K562 (cell line): ENCODE measurements around the gene IDUA. TPM values are rescaled to one million over a fixed set of nuclear protein-coding genes. Genes with fewer than 3 reads are reported as not detected.

Experiments
- BRD4 ChIP-seq: fragments of 200-600 bp; sonication (generic); IDR thresholded peaks from 2 replicates; pipeline ENCODE4 v1.6.1; 2017; ENCODE audit warnings: inconsistent platforms
- CBX3 ChIP-seq, 2 experiments: IDR thresholded peaks; 1 replicate in 1 of 2; 2 replicates in 1 of 2; pipeline ENCODE4 v1.6.1; 2012; ENCODE audit warnings: inconsistent platforms in 2 of 2, low read length in 2 of 2, borderline replicate concordance in 1 of 2, control low read depth in 1 of 2
- COPS2 ChIP-seq: fragments of 450-650 bp; conservative IDR thresholded peaks from 2 replicates; pipeline ENCODE4 v1.6.1; 2016; ENCODE audit warnings: mild to moderate bottlenecking, moderate library complexity
- DMBX1 ChIP-seq: fragments of 250-450 bp; sonication (Bioruptor Pico); IDR thresholded peaks from 2 replicates; pipeline ENCODE4 v1.8.0; 2022; ENCODE audit warnings: inconsistent platforms, mild to moderate bottlenecking, moderate library complexity, borderline replicate concordance
- KAT7 ChIP-seq: sonication (generic); formaldehyde crosslinking; IDR thresholded peaks from 2 replicates; pipeline ENCODE4 v1.8.0; 2022; ENCODE audit warnings: missing genetic modification reagents, mild to moderate bottlenecking, borderline replicate concordance
- MLLT1 ChIP-seq, 2 experiments: fragments of 450-650 bp; IDR thresholded peaks; 2 replicates each; pipeline ENCODE4 v1.6.1; 2016
- NFIC ChIP-seq: fragments of 450-650 bp; IDR thresholded peaks from 2 replicates; pipeline ENCODE4 v1.6.1; 2017; ENCODE audit warnings: mild to moderate bottlenecking, inconsistent platforms
- PHF8 ChIP-seq: fragments of 200-600 bp; sonication (generic); IDR thresholded peaks from 2 replicates; pipeline ENCODE4 v1.6.1; 2012; ENCODE audit warnings: mixed run types, mild to moderate bottlenecking, inconsistent platforms, low read length, moderate library complexity, borderline replicate concordance
- SMARCA5 ChIP-seq: fragments of 450-650 bp; IDR thresholded peaks from 2 replicates; pipeline ENCODE4 v1.6.1; 2016
- ZNF184 ChIP-seq: sonication (generic); formaldehyde crosslinking; IDR thresholded peaks from 2 replicates; pipeline ENCODE4 v1.5.0; 2020; ENCODE audit warnings: missing genetic modification reagents
- ZNF347 ChIP-seq: fragments of 450-650 bp; formaldehyde crosslinking; IDR thresholded peaks from 2 replicates; pipeline ENCODE4 v1.4.0; 2020; ENCODE audit warnings: low read depth, mild to moderate bottlenecking, moderate library complexity
- ZNF583 ChIP-seq: fragments of 250-450 bp; sonication (Bioruptor Pico); IDR thresholded peaks from 2 replicates; pipeline ENCODE4 v1.4.0; 2020
- polyA plus RNA-seq, 8 experiments: library from polyadenylated mRNA; depleted of rRNA in 4 of 8; stranded (reverse) in 5 of 8; unstranded in 3 of 8; fragments of >200 nt; fragmentation: Nextera tagmentation in 2 of 8; fragmentation: Illumina TruSeq in 1 of 8; extraction: Ambion mirVana in 2 of 8; extraction: Trizol in 1 of 8; gene quantifications; 2 replicates each; pipeline versions ENCODE4 v1.2.1 to v1.2.3, GENCODE V29; 2011 to 2014; ENCODE audit warnings: inconsistent platforms in 1 of 8, missing spikeins in 1 of 8
- total RNA-seq, 7 experiments: library from RNA; depleted of rRNA in 6 of 7; stranded (reverse); fragments of >200 nt in 6 of 7; fragmentation: Illumina TruSeq in 2 of 7; extraction: Trizol in 2 of 7; gene quantifications; 2 replicates each; pipeline versions ENCODE4 v1.2.1 to v1.2.3, GENCODE V29; 2011 to 2021; ENCODE audit warnings: low replicate concordance in 1 of 7
- TF ChIP-seq, protein P1 (sequence below): sonication (generic); formaldehyde crosslinking; IDR thresholded peaks from 2 replicates; pipeline ENCODE4 v1.8.0; 2023; ENCODE audit warnings: missing genetic modification reagents, mild to moderate bottlenecking, borderline replicate concordance
- TF ChIP-seq, protein P2 (sequence below): fragments of 250-450 bp; sonication (Bioruptor Pico); IDR thresholded peaks from 2 replicates; pipeline ENCODE4 v1.5.0; 2021; ENCODE audit warnings: mild to moderate bottlenecking, moderate library complexity
- TF ChIP-seq, protein P3 (sequence below): fragments of 250-450 bp; sonication (Bioruptor Pico); IDR thresholded peaks from 2 replicates; pipeline ENCODE4 v1.8.0; 2022; ENCODE audit warnings: inconsistent platforms

The IDUA gene
- total and polyA plus RNA-seq, 9 of the 15 experiments (the other 6 are each of a cell fraction or from before 2014, with no cell fraction given): 0.04 to 16.1 (median 1.2) TPM

DNA sequence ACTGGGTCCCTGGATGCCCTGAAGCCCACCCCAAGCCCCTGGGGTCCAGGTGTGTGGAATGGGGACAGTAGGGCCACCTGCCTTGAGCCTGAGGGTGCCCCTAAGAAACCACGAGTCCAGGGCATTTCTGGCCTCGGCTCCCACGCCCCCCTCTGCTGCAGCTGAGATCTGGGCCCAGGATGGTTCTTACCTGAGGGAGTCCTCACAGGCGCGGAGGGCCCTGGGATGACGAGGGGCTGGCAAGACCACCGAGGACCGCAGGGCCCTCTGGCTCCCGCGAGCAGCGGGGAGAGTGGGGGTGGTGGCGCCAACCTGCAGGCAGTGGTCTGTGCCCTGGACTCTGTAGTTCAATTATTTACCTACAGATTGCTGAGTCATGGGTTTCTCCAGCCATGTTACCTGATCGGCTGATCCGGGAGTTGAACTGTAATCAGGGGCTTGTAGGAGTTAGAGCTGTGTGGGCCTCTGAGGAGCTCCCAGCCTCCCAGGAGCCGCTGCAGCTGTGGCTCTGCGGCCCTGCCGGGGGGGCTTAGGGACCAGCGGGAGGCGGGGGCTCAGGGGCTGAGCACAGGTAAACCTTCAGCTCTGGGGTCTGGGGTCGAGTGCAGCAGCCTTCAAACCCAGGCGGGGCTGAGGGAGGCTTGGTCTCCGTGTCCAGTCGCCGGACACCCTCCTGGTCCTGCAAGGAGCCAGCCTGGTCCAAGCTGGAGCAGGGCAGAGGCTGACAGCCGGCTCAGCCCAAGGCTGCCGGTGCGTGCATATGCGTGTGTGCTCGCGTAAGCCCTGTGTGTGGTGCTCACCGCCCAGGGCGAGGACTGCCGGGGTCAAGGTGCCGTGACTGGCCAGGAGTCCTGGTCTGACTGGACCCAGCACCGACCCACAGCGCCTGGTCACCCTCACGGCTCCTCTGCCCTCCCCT is 6.5 kb downstream of the IDUA start, which contains the start of gene SLC26A1 (continued):
- TF ChIP-seq, protein P1, sequence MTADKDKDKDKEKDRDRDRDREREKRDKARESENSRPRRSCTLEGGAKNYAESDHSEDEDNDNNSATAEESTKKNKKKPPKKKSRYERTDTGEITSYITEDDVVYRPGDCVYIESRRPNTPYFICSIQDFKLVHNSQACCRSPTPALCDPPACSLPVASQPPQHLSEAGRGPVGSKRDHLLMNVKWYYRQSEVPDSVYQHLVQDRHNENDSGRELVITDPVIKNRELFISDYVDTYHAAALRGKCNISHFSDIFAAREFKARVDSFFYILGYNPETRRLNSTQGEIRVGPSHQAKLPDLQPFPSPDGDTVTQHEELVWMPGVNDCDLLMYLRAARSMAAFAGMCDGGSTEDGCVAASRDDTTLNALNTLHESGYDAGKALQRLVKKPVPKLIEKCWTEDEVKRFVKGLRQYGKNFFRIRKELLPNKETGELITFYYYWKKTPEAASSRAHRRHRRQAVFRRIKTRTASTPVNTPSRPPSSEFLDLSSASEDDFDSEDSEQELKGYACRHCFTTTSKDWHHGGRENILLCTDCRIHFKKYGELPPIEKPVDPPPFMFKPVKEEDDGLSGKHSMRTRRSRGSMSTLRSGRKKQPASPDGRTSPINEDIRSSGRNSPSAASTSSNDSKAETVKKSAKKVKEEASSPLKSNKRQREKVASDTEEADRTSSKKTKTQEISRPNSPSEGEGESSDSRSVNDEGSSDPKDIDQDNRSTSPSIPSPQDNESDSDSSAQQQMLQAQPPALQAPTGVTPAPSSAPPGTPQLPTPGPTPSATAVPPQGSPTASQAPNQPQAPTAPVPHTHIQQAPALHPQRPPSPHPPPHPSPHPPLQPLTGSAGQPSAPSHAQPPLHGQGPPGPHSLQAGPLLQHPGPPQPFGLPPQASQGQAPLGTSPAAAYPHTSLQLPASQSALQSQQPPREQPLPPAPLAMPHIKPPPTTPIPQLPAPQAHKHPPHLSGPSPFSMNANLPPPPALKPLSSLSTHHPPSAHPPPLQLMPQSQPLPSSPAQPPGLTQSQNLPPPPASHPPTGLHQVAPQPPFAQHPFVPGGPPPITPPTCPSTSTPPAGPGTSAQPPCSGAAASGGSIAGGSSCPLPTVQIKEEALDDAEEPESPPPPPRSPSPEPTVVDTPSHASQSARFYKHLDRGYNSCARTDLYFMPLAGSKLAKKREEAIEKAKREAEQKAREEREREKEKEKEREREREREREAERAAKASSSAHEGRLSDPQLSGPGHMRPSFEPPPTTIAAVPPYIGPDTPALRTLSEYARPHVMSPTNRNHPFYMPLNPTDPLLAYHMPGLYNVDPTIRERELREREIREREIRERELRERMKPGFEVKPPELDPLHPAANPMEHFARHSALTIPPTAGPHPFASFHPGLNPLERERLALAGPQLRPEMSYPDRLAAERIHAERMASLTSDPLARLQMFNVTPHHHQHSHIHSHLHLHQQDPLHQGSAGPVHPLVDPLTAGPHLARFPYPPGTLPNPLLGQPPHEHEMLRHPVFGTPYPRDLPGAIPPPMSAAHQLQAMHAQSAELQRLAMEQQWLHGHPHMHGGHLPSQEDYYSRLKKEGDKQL (CRISPR knock-in tag): no peak
- TF ChIP-seq NFIC (no peak), ZNF347 (CRISPR knock-in tag) (no peak), DMBX1 (CRISPR knock-in tag) (0 out of 2 replicates have a peak, but pooled peaks have one; percentile 37), SMARCA5 (0 out of 2 replicates have a peak, but pooled peaks have one; percentile 37), ZNF184 (CRISPR knock-in tag) (no peak), BRD4 (no peak), ZNF583 (CRISPR knock-in tag) (no peak), CBX3 (IDR thresholded peaks at IDR 0.05; ENCODE audit: borderline replicate concordance in 1 of 2, low read length in 2 of 2) (no peak), PHF8 (no peak; the same call in 1 of the 2 replicates), MLLT1 (IDR thresholded peaks at IDR 0.05) (no peak), KAT7 (no peak; the same call in 1 of the 2 replicates), COPS2 (no peak)
- TF ChIP-seq, protein P2, sequence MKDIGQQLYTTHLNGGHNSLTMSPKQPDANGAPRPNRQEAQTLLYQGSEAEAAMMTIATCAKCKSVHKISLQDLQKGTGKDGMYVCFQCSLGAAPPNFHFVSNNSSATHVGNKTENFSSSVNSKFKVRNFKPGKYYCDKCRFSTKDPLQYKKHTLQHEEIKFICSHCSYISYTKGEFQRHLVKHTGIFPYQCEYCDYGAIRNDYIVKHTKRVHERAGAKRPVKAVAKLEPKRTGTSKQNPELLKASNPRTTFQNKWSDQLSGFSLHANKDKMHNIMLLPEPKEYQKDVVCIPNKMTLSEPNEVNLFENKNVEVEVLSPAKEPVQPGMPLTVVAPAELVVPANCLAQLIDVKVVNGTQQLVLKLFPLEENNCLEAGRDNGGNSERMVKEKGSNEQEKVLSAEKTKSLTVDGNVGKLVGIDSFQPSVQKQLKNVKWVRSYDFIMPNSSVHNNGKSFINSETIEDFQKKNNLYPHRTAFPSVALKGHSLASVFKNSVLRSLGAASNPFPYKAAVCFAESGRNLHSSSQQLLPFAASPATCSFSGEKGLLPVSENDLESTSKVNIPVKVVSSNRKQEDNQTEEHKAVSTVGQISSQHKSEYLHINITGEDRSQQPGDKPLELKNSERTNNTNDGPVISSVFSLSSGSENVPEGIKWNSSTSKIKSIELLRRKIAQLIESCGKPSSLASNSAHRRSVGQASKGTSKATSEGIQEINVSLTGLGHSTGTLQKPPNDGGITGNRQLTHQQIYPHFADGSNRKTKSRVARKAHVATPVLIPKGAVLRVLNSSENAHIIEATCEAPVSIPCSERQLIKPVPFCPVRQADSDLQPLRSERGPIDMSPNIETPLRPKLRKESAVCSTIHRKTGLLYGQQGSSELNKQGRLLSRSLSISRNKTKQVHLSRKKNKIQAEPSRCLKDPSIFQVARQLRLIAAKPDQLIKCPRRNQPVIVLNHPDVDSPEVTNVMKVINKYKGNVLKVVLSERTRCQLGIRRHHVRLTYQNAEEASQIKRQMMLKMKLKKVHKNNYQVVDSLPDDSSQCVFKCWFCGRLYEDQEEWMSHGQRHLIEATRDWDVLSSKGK (CRISPR knock-in tag): no peak
- TF ChIP-seq, protein P3, sequence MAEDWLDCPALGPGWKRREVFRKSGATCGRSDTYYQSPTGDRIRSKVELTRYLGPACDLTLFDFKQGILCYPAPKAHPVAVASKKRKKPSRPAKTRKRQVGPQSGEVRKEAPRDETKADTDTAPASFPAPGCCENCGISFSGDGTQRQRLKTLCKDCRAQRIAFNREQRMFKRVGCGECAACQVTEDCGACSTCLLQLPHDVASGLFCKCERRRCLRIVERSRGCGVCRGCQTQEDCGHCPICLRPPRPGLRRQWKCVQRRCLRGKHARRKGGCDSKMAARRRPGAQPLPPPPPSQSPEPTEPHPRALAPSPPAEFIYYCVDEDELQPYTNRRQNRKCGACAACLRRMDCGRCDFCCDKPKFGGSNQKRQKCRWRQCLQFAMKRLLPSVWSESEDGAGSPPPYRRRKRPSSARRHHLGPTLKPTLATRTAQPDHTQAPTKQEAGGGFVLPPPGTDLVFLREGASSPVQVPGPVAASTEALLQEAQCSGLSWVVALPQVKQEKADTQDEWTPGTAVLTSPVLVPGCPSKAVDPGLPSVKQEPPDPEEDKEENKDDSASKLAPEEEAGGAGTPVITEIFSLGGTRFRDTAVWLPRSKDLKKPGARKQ (CRISPR knock-in tag): no peak
